Neural cell (in vitro differentiated cells): ENCODE results near the gene MXD3. TPM values are rescaled to one million over a fixed set of nuclear protein-coding genes. Genes with fewer than 3 reads are reported as not detected.

Experiments
- H2AFZ ChIP-seq: fragments of 200-600, 300-800 bp; sonication (generic), shearing (Covaris generic); 2 replicates; pipeline ENCODE4 v1.6.0; 2014; ENCODE audit warnings: low read depth, mild to moderate bottlenecking, antibody characterized with exemption, low read length, moderate library complexity
- H3F3A ChIP-seq: fragments of 200-600 bp; shearing (Covaris generic); 2 replicates; pipeline ENCODE4 v1.6.1; 2016; ENCODE audit warnings: mild to moderate bottlenecking, moderate library complexity, mixed read lengths, antibody characterized with exemption, low read length; ENCODE audit not compliant: insufficient read depth, poor library complexity, severe bottlenecking
- H3K27ac ChIP-seq: fragments of 200-600, 300-800 bp; sonication (generic), shearing (Covaris generic); 2 replicates; pipeline ENCODE4 v1.5.1; 2014; ENCODE audit warnings: mild to moderate bottlenecking, low read length, moderate library complexity
- H3K27me3 ChIP-seq: fragments of 300-800, 200-600 bp; sonication (generic), shearing (Covaris generic); 2 replicates; pipeline ENCODE4 v1.6.0; 2014; ENCODE audit warnings: mild to moderate bottlenecking, low read depth, low read length, moderate library complexity; ENCODE audit not compliant: insufficient read depth
- H3K36me3 ChIP-seq: fragments of 300-800, 200-600 bp; sonication (generic), shearing (Covaris generic); 2 replicates; pipeline ENCODE4 v1.5.1; 2014; ENCODE audit warnings: mild to moderate bottlenecking, antibody characterized with exemption, low read length, moderate library complexity; ENCODE audit not compliant: insufficient read depth
- H3K4me2 ChIP-seq: fragments of 300-800, 200-600 bp; sonication (generic), shearing (Covaris generic); 2 replicates; pipeline ENCODE4 v1.6.0; 2014; ENCODE audit warnings: mild to moderate bottlenecking, low read length
- H3K4me3 ChIP-seq: fragments of 300-800, 200-600 bp; sonication (generic), shearing (Covaris generic); 2 replicates; pipeline ENCODE4 v1.5.1; 2014; ENCODE audit warnings: mild to moderate bottlenecking, low read length, moderate library complexity
- H3K79me2 ChIP-seq: fragments of 200-600 bp; shearing (Covaris generic); replicated peaks from 2 replicates; pipeline ENCODE4 v1.6.0; 2014; ENCODE audit warnings: mild to moderate bottlenecking, low read length, moderate library complexity; ENCODE audit not compliant: insufficient read depth
- H3K9ac ChIP-seq: fragments of 300-800, 200-600 bp; sonication (generic), shearing (Covaris generic); 2 replicates; pipeline ENCODE4 v1.6.1; 2016; ENCODE audit warnings: mild to moderate bottlenecking, low read length, mixed read lengths
- H3K9me2 ChIP-seq: fragments of 200-600 bp; shearing (Covaris generic); 2 replicates; pipeline ENCODE4 v1.6.1; 2016; ENCODE audit warnings: mild to moderate bottlenecking, low read length, mixed read lengths; ENCODE audit not compliant: insufficient read depth
- H3K9me3 ChIP-seq: fragments of 200-600, 300-800 bp; sonication (generic), shearing (Covaris generic); 2 replicates; pipeline ENCODE4 v1.6.1; 2016; ENCODE audit warnings: mild to moderate bottlenecking, mixed run types, low read length, moderate library complexity, mixed read lengths
- H4K20me1 ChIP-seq: fragments of 200-600 bp; shearing (Covaris generic); 2 replicates; pipeline ENCODE4 v1.6.1; 2016; ENCODE audit warnings: mild to moderate bottlenecking, mixed run types; ENCODE audit not compliant: insufficient read depth
- CTCF ChIP-seq: fragments of 450-650 bp; IDR thresholded peaks from 2 replicates; pipeline ENCODE4 v1.5.1; 2014; ENCODE audit warnings: antibody characterized with exemption, mild to moderate bottlenecking, moderate library complexity; ENCODE audit not compliant: poor library complexity, severe bottlenecking
- EP300 ChIP-seq: fragments of 450-650 bp; conservative IDR thresholded peaks from 2 replicates; pipeline ENCODE4 v1.6.1; 2014; ENCODE audit warnings: antibody characterized with exemption, mild to moderate bottlenecking, moderate library complexity; ENCODE audit not compliant: poor library complexity, severe bottlenecking
- EZH2 ChIP-seq: fragments of 200-600, 300-800 bp; shearing (Covaris generic), sonication (generic); IDR thresholded peaks from 2 replicates; pipeline ENCODE4 v1.6.1; 2014; ENCODE audit warnings: antibody characterized with exemption, low read length, borderline replicate concordance, mild to moderate bottlenecking; ENCODE audit not compliant: insufficient read depth, poor library complexity, severe bottlenecking
- MXI1 ChIP-seq: fragments of 450-650 bp; conservative IDR thresholded peaks from 2 replicates; pipeline ENCODE4 v1.6.1; 2014; ENCODE audit warnings: antibody characterized with exemption, mild to moderate bottlenecking; ENCODE audit not compliant: poor library complexity, severe bottlenecking
- POLR2AphosphoS5 ChIP-seq: IDR thresholded peaks from 2 replicates; pipeline ENCODE4 v1.6.1; 2012
- RAD21 ChIP-seq: fragments of 450-650 bp; conservative IDR thresholded peaks from 2 replicates; pipeline ENCODE4 v1.6.1; 2014; ENCODE audit warnings: antibody characterized with exemption, mild to moderate bottlenecking, moderate library complexity
- SMC3 ChIP-seq: fragments of 450-650 bp; conservative IDR thresholded peaks from 2 replicates; pipeline ENCODE4 v1.6.1; 2014; ENCODE audit warnings: antibody characterized with exemption, mild to moderate bottlenecking, moderate library complexity; ENCODE audit not compliant: poor library complexity
- TAF1 ChIP-seq: IDR thresholded peaks from 2 replicates; pipeline ENCODE4 v1.6.1; 2012; ENCODE audit warnings: low read depth
- polyA plus RNA-seq: library from polyadenylated mRNA; depleted of rRNA; stranded (reverse); fragments of >200 nt; gene quantifications from 2 replicates; pipeline ENCODE4 v1.2.3, GENCODE V29; 2014
- TF ChIP-seq, protein P1 (sequence below): IDR thresholded peaks from 2 replicates; pipeline ENCODE4 v1.6.1; 2012; ENCODE audit warnings: borderline replicate concordance

MXD3 gene
- polyA plus RNA-seq, 1 donor from 2014 or later: 9.3 TPM

GRCh38 chr5:177317959-177318377 lies 6.3 kb upstream of the MXD3 start:
- H3K9me2 ChIP-seq: no peaks in the 10 kb centered on the region
- no peak overlapping the region for H2AFZ ChIP-seq
- no peak overlapping the region for H3K9ac ChIP-seq
- H4K20me1 ChIP-seq: no peaks in the 10 kb centered on the region
- no peak overlapping the region for H3K4me3 ChIP-seq
- no peak overlapping the region for H3K27ac ChIP-seq
- no peak overlapping the region for H3K4me2 ChIP-seq
- no peaks in the 10 kb centered on the region for H3K79me2 ChIP-seq
- no peaks in the 10 kb centered on the region for H3K36me3 ChIP-seq
- H3K9me3 ChIP-seq: no peaks in the 10 kb centered on the region
- TF ChIP-seq, protein P1, sequence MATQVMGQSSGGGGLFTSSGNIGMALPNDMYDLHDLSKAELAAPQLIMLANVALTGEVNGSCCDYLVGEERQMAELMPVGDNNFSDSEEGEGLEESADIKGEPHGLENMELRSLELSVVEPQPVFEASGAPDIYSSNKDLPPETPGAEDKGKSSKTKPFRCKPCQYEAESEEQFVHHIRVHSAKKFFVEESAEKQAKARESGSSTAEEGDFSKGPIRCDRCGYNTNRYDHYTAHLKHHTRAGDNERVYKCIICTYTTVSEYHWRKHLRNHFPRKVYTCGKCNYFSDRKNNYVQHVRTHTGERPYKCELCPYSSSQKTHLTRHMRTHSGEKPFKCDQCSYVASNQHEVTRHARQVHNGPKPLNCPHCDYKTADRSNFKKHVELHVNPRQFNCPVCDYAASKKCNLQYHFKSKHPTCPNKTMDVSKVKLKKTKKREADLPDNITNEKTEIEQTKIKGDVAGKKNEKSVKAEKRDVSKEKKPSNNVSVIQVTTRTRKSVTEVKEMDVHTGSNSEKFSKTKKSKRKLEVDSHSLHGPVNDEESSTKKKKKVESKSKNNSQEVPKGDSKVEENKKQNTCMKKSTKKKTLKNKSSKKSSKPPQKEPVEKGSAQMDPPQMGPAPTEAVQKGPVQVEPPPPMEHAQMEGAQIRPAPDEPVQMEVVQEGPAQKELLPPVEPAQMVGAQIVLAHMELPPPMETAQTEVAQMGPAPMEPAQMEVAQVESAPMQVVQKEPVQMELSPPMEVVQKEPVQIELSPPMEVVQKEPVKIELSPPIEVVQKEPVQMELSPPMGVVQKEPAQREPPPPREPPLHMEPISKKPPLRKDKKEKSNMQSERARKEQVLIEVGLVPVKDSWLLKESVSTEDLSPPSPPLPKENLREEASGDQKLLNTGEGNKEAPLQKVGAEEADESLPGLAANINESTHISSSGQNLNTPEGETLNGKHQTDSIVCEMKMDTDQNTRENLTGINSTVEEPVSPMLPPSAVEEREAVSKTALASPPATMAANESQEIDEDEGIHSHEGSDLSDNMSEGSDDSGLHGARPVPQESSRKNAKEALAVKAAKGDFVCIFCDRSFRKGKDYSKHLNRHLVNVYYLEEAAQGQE: no peak
- TF ChIP-seq MXI1: no peak
- TF ChIP-seq SMC3: peak; percentile 75
- peak; percentile 84 for TF ChIP-seq CTCF
- TF ChIP-seq EZH2: no peak
- no peak for TF ChIP-seq TAF1
- no peak for TF ChIP-seq EP300
- TF ChIP-seq POLR2AphosphoS5: no peak
- peak; percentile 77 for TF ChIP-seq RAD21
- no peaks in the 10 kb centered on the region for H3K27me3 ChIP-seq
- no peaks in the 10 kb centered on the region for H3F3A ChIP-seq

GRCh38 chr5:177316005-177316404 lies 4.3 kb upstream of the MXD3 start:
- Histone ChIP-seq H3F3A (no peaks in the 10 kb centered on the region), H3K9me3 (no peaks in the 10 kb centered on the region), H3K27ac (no peak overlapping the region), H3K27me3 (no peaks in the 10 kb centered on the region), H3K36me3 (no peaks in the 10 kb centered on the region), H3K9ac (no peak overlapping the region), H3K4me2 (no peak overlapping the region), H3K4me3 (no peak overlapping the region), H3K9me2 (no peaks in the 10 kb centered on the region), H3K79me2 (no peaks in the 10 kb centered on the region), H2AFZ (no peak overlapping the region), H4K20me1 (no peaks in the 10 kb centered on the region)
- TF ChIP-seq, protein P1: no peak
- no peak for TF ChIP-seq CTCF
- no peak for TF ChIP-seq RAD21
- TF ChIP-seq MXI1: no peak
- TF ChIP-seq SMC3: no peak
- TF ChIP-seq TAF1: no peak
- no peak for TF ChIP-seq EP300
- no peak for TF ChIP-seq EZH2
- no peak for TF ChIP-seq POLR2AphosphoS5
